Neural cell (in vitro differentiated cells): ENCODE results near the gene PDE1C. TPM values are rescaled to one million over a fixed set of nuclear protein-coding genes. Genes with fewer than 3 reads are reported as not detected.

Source experiments
- H2AFZ ChIP-seq: fragments of 200-600, 300-800 bp; sonication (generic), shearing (Covaris generic); 2 replicates; pipeline ENCODE4 v1.6.0; 2014; ENCODE audit warnings: low read depth, mild to moderate bottlenecking, antibody characterized with exemption, low read length, moderate library complexity
- H3F3A ChIP-seq: fragments of 200-600 bp; shearing (Covaris generic); 2 replicates; pipeline ENCODE4 v1.6.1; 2016; ENCODE audit warnings: mild to moderate bottlenecking, moderate library complexity, mixed read lengths, antibody characterized with exemption, low read length; ENCODE audit not compliant: insufficient read depth, poor library complexity, severe bottlenecking
- H3K27ac ChIP-seq: fragments of 200-600, 300-800 bp; sonication (generic), shearing (Covaris generic); 2 replicates; pipeline ENCODE4 v1.5.1; 2014; ENCODE audit warnings: mild to moderate bottlenecking, low read length, moderate library complexity
- H3K27me3 ChIP-seq: fragments of 300-800, 200-600 bp; sonication (generic), shearing (Covaris generic); 2 replicates; pipeline ENCODE4 v1.6.0; 2014; ENCODE audit warnings: mild to moderate bottlenecking, low read depth, low read length, moderate library complexity; ENCODE audit not compliant: insufficient read depth
- H3K36me3 ChIP-seq: fragments of 300-800, 200-600 bp; sonication (generic), shearing (Covaris generic); 2 replicates; pipeline ENCODE4 v1.5.1; 2014; ENCODE audit warnings: mild to moderate bottlenecking, antibody characterized with exemption, low read length, moderate library complexity; ENCODE audit not compliant: insufficient read depth
- H3K4me2 ChIP-seq: fragments of 300-800, 200-600 bp; sonication (generic), shearing (Covaris generic); 2 replicates; pipeline ENCODE4 v1.6.0; 2014; ENCODE audit warnings: mild to moderate bottlenecking, low read length
- H3K4me3 ChIP-seq: fragments of 300-800, 200-600 bp; sonication (generic), shearing (Covaris generic); 2 replicates; pipeline ENCODE4 v1.5.1; 2014; ENCODE audit warnings: mild to moderate bottlenecking, low read length, moderate library complexity
- H3K79me2 ChIP-seq: fragments of 200-600 bp; shearing (Covaris generic); replicated peaks from 2 replicates; pipeline ENCODE4 v1.6.0; 2014; ENCODE audit warnings: mild to moderate bottlenecking, low read length, moderate library complexity; ENCODE audit not compliant: insufficient read depth
- H3K9ac ChIP-seq: fragments of 300-800, 200-600 bp; sonication (generic), shearing (Covaris generic); 2 replicates; pipeline ENCODE4 v1.6.1; 2016; ENCODE audit warnings: mild to moderate bottlenecking, low read length, mixed read lengths
- H3K9me2 ChIP-seq: fragments of 200-600 bp; shearing (Covaris generic); 2 replicates; pipeline ENCODE4 v1.6.1; 2016; ENCODE audit warnings: mild to moderate bottlenecking, low read length, mixed read lengths; ENCODE audit not compliant: insufficient read depth
- H3K9me3 ChIP-seq: fragments of 200-600, 300-800 bp; sonication (generic), shearing (Covaris generic); 2 replicates; pipeline ENCODE4 v1.6.1; 2016; ENCODE audit warnings: mild to moderate bottlenecking, mixed run types, low read length, moderate library complexity, mixed read lengths
- H4K20me1 ChIP-seq: fragments of 200-600 bp; shearing (Covaris generic); 2 replicates; pipeline ENCODE4 v1.6.1; 2016; ENCODE audit warnings: mild to moderate bottlenecking, mixed run types; ENCODE audit not compliant: insufficient read depth
- CTCF ChIP-seq: fragments of 450-650 bp; IDR thresholded peaks from 2 replicates; pipeline ENCODE4 v1.5.1; 2014; ENCODE audit warnings: antibody characterized with exemption, mild to moderate bottlenecking, moderate library complexity; ENCODE audit not compliant: poor library complexity, severe bottlenecking
- EP300 ChIP-seq: fragments of 450-650 bp; conservative IDR thresholded peaks from 2 replicates; pipeline ENCODE4 v1.6.1; 2014; ENCODE audit warnings: antibody characterized with exemption, mild to moderate bottlenecking, moderate library complexity; ENCODE audit not compliant: poor library complexity, severe bottlenecking
- EZH2 ChIP-seq: fragments of 200-600, 300-800 bp; shearing (Covaris generic), sonication (generic); IDR thresholded peaks from 2 replicates; pipeline ENCODE4 v1.6.1; 2014; ENCODE audit warnings: antibody characterized with exemption, low read length, borderline replicate concordance, mild to moderate bottlenecking; ENCODE audit not compliant: insufficient read depth, poor library complexity, severe bottlenecking
- MXI1 ChIP-seq: fragments of 450-650 bp; conservative IDR thresholded peaks from 2 replicates; pipeline ENCODE4 v1.6.1; 2014; ENCODE audit warnings: antibody characterized with exemption, mild to moderate bottlenecking; ENCODE audit not compliant: poor library complexity, severe bottlenecking
- POLR2AphosphoS5 ChIP-seq: IDR thresholded peaks from 2 replicates; pipeline ENCODE4 v1.6.1; 2012
- RAD21 ChIP-seq: fragments of 450-650 bp; conservative IDR thresholded peaks from 2 replicates; pipeline ENCODE4 v1.6.1; 2014; ENCODE audit warnings: antibody characterized with exemption, mild to moderate bottlenecking, moderate library complexity
- REST ChIP-seq: IDR thresholded peaks from 2 replicates; pipeline ENCODE4 v1.6.1; 2012; ENCODE audit warnings: borderline replicate concordance
- SMC3 ChIP-seq: fragments of 450-650 bp; conservative IDR thresholded peaks from 2 replicates; pipeline ENCODE4 v1.6.1; 2014; ENCODE audit warnings: antibody characterized with exemption, mild to moderate bottlenecking, moderate library complexity; ENCODE audit not compliant: poor library complexity
- TAF1 ChIP-seq: IDR thresholded peaks from 2 replicates; pipeline ENCODE4 v1.6.1; 2012; ENCODE audit warnings: low read depth
- polyA plus RNA-seq: library from polyadenylated mRNA; depleted of rRNA; stranded (reverse); fragments of >200 nt; gene quantifications from 2 replicates; pipeline ENCODE4 v1.2.3, GENCODE V29; 2014

Gene PDE1C
- polyA plus RNA-seq, 1 donor from 2014 or later: 6.6 TPM

DNA sequence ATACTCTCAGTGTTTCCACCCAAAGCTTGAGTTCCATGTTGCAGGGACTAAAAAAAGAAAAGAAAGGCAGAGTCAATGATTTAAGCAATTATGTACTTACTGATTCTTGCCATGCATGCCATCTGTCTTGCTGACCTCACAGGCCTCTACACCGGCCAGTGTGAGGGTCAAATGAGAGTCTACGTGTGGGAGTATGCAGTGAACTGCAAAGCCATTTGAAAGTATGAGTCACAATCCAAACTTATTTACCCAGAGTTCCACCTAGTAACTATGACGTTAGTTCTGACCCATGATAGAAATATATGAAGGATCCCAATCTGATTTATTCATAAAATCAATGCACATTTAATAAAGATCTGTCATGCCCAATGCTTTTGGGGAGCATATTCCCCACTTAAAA, 26.5 kb downstream of the PDE1C start:
- Histone ChIP-seq H3K4me2 (no peak overlapping the region), H3K9ac (no peak overlapping the region), H3K4me3 (no peak overlapping the region), H3K9me3 (no peaks in the 10 kb centered on the region), H3F3A (no peaks in the 10 kb centered on the region), H4K20me1 (no peaks in the 10 kb centered on the region), H2AFZ (no peak overlapping the region), H3K9me2 (no peaks in the 10 kb centered on the region), H3K27ac (no peak overlapping the region), H3K36me3 (no peaks in the 10 kb centered on the region), H3K79me2 (no peaks in the 10 kb centered on the region), H3K27me3 (no peaks in the 10 kb centered on the region)
- TF ChIP-seq MXI1 (no peak), EZH2 (no peak), SMC3 (no peak), POLR2AphosphoS5 (no peak)

DNA sequence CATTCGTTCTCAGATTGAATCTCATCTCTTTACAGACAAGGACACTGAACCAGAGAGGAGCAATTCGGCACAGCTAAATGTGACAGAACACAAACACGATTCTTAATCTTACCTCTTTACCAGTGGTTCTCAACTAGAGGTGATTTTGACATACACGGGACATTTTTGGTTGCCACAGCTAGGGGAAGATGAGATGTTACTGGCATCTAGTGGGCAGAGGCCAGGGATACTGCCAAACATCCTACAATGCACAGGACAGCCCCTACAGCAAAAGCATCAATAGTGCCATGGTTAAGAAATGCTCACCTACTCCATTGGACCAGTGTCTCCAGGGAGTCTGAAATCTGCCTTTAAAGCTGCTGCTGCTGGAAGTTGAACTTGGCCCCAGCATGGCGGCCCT, 27.3 kb downstream of the PDE1C start:
- H4K20me1 ChIP-seq: no peaks in the 10 kb centered on the region
- H2AFZ ChIP-seq: no peak overlapping the region
- H3K4me2 ChIP-seq: no peak overlapping the region
- H3K79me2 ChIP-seq: no peaks in the 10 kb centered on the region
- no peaks in the 10 kb centered on the region for H3K9me3 ChIP-seq
- H3K36me3 ChIP-seq: no peaks in the 10 kb centered on the region
- no peak overlapping the region for H3K9ac ChIP-seq
- no peaks in the 10 kb centered on the region for H3F3A ChIP-seq
- no peak overlapping the region for H3K27ac ChIP-seq
- H3K9me2 ChIP-seq: no peaks in the 10 kb centered on the region
- TF ChIP-seq CTCF (no peak), EP300 (no peak), EZH2 (no peak), MXI1 (no peak), REST (no peak), POLR2AphosphoS5 (no peak), TAF1 (no peak), RAD21 (no peak), SMC3 (no peak)
- H3K4me3 ChIP-seq: no peak overlapping the region
- H3K27me3 ChIP-seq: no peaks in the 10 kb centered on the region
